ENCODE results near the gene HSF4. TPM values are rescaled to one million over a fixed set of nuclear protein-coding genes. Genes with fewer than 3 reads are reported as not detected.

Gene HSF4
- total RNA-seq, 1 experiment from 2014 or later, result 2.2 TPM

- Mint-ChIP-seq H3K9me3 (no peaks in the 10 kb centered on the region), H3K4me3 (no peak overlapping the region), H3K4me1 (no peaks in the 10 kb centered on the region), H3K27ac (no peak overlapping the region), H3K36me3 (no peaks in the 10 kb centered on the region), H3K27me3 (ENCODE audit: low read depth) (peaks cover 4% of the 10 kb centered on the region)
- no peak for DNase-seq (ENCODE audit: low spot score)
- CTCF ChIA-PET, result interaction anchor here (1.0 to 9.1 kb wide), 3 partner anchors 8 to 246 kb away, joined by 3 to 65 read pairs (median 4); partner anchors contain the start of genes CES3, ELMO3 and FHOD1
- no peak for ATAC-seq
- TF ChIP-seq ZNF416 (CRISPR knock-in tag; IDR thresholded peaks at IDR 0.05) (no peak), TP53 (CRISPR knock-in tag; IDR thresholded peaks at IDR 0.05) (no peak), MAX (CRISPR knock-in tag; IDR thresholded peaks at IDR 0.05) (no peak), ZNF263 (CRISPR knock-in tag; IDR thresholded peaks at IDR 0.05; ENCODE audit: low read depth) (no peak), ZNF396 (CRISPR knock-in tag; IDR thresholded peaks at IDR 0.05; ENCODE audit: borderline replicate concordance) (no peak), ZBTB21 (CRISPR knock-in tag; IDR thresholded peaks at IDR 0.05; ENCODE audit: borderline replicate concordance) (no peak), RORB (CRISPR knock-in tag; IDR thresholded peaks at IDR 0.05) (no peak), ELF4 (CRISPR knock-in tag; IDR thresholded peaks at IDR 0.05; ENCODE audit: low read depth) (no peak), FOXP1 (CRISPR knock-in tag; IDR thresholded peaks at IDR 0.05; ENCODE audit: borderline replicate concordance) (no peak), ZNF532 (CRISPR knock-in tag; IDR thresholded peaks at IDR 0.05; ENCODE audit: borderline replicate concordance) (no peak), USF1 (CRISPR knock-in tag; IDR thresholded peaks at IDR 0.05) (no peak), FOXK1 (CRISPR knock-in tag; IDR thresholded peaks at IDR 0.05) (no peak), GTF2I (CRISPR knock-in tag; conservative IDR thresholded peaks at IDR 0.05) (no peak), GABPB1 (CRISPR knock-in tag; IDR thresholded peaks at IDR 0.05) (no peak), ZMAT4 (CRISPR knock-in tag; IDR thresholded peaks at IDR 0.05) (no peak), AFF4 (CRISPR knock-in tag; IDR thresholded peaks at IDR 0.05; ENCODE audit: borderline replicate concordance) (no peak), MYBL2 (CRISPR knock-in tag; IDR thresholded peaks at IDR 0.05) (no peak), ATF2 (CRISPR knock-in tag; IDR thresholded peaks at IDR 0.05; ENCODE audit: borderline replicate concordance, low read depth) (no peak), PREB (CRISPR knock-in tag; IDR thresholded peaks at IDR 0.05; ENCODE audit: borderline replicate concordance) (no peak)
- POLR2A ChIA-PET, result interaction anchor here (0.7 kb wide), 1 partner anchor 8 kb away, joined by 3 read pairs; the partner anchor contains the start of gene ELMO3
Observed at GRCh38 chr16:67206838-67207248, 42.3 kb downstream of the HSF4 start.
